Prostate gland (tissue), 2 donors: Measurements from ENCODE around the gene UNC79.

Experiments
- POLR2A ChIP-seq: fragments of 450-650 bp; IDR thresholded peaks from one replicate; pipeline ENCODE4 v1.6.1; 2016; ENCODE audit warnings: antibody characterized with exemption, mild to moderate bottlenecking
- POLR2AphosphoS5 ChIP-seq: sonication (generic); formaldehyde crosslinking; IDR thresholded peaks from one replicate; pipeline ENCODE4 v1.6.1; 2017; ENCODE audit warnings: antibody characterized with exemption
- TF ChIP-seq, protein P1 (sequence below), 4 experiments: fragments of 200-600 bp in 2 of 4; fragments of 450-650 bp in 2 of 4; sonication (generic) in 2 of 4; IDR thresholded peaks; 1 replicate in 3 of 4; 2 replicates in 1 of 4; pipeline ENCODE4 v1.5.1; 2016 to 2019; ENCODE audit warnings: antibody characterized with exemption in 4 of 4, mild to moderate bottlenecking in 2 of 4, moderate library complexity in 2 of 4

DNA sequence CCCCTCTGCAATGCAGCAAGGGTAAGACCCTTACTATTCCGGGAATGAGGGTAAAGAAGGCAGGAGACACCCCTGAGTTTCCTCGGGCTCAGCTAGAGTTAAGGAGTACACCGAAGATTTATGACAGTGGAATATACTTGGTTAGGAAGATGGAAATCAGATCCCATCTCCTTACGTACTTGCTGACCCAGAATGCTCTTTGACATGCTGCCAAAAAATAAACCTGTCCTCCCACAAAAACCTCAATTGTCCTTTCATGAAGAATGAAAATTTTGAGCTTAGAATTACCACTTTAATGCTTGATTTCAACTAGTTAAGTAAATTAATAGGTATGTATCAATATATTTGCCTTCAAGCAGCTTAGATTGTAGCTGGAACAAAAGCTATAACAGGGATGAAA is 258.1 kb downstream of the UNC79 start:
- TF ChIP-seq, protein P1, sequence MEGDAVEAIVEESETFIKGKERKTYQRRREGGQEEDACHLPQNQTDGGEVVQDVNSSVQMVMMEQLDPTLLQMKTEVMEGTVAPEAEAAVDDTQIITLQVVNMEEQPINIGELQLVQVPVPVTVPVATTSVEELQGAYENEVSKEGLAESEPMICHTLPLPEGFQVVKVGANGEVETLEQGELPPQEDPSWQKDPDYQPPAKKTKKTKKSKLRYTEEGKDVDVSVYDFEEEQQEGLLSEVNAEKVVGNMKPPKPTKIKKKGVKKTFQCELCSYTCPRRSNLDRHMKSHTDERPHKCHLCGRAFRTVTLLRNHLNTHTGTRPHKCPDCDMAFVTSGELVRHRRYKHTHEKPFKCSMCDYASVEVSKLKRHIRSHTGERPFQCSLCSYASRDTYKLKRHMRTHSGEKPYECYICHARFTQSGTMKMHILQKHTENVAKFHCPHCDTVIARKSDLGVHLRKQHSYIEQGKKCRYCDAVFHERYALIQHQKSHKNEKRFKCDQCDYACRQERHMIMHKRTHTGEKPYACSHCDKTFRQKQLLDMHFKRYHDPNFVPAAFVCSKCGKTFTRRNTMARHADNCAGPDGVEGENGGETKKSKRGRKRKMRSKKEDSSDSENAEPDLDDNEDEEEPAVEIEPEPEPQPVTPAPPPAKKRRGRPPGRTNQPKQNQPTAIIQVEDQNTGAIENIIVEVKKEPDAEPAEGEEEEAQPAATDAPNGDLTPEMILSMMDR (IDR thresholded peaks at IDR 0.05): no peak
- TF ChIP-seq POLR2AphosphoS5 (no peak), POLR2A (no peak)
